Ascending aorta (tissue), 2 donors: ENCODE data around the gene C15orf39. TPM values are rescaled to one million over a fixed set of nuclear protein-coding genes. Genes with fewer than 3 reads are reported as not detected.
"Not testable (repeated sequence)": the region's sequence is repeated elsewhere in the genome, so short reads cannot be mapped to it uniquely, and the experiment has no call there.

Source experiments
- DNase-seq, 2 donors: peaks; one replicate each; pipeline ENCODE4 v3.0.0-alpha.2; 2019; ENCODE audit warnings: low spot score in 2 of 2
- H3K27ac ChIP-seq, 2 donors: fragments of 200-600 bp; sonication (generic); one replicate each; pipeline ENCODE4 v1.5.1; 2016 to 2017; ENCODE audit warnings: mild to moderate bottlenecking in 1 of 2
- H3K27me3 ChIP-seq: fragments of 200-600 bp; sonication (generic); one replicate; pipeline ENCODE4 v1.5.1; 2017
- H3K36me3 ChIP-seq, 2 donors: fragments of 200-600 bp; sonication (generic); one replicate each; pipeline ENCODE4 v1.5.1; 2016
- H3K4me1 ChIP-seq, 2 donors: fragments of 200-600 bp; sonication (generic); one replicate each; pipeline ENCODE4 v1.5.1; 2016 to 2017; ENCODE audit warnings: mild to moderate bottlenecking in 1 of 2
- H3K4me3 ChIP-seq, 2 donors: fragments of 200-600 bp; sonication (generic); one replicate each; pipeline ENCODE4 v1.5.1; 2016 to 2017; ENCODE audit warnings: mild to moderate bottlenecking in 1 of 2
- H3K9me3 ChIP-seq, 2 donors: fragments of 200-600 bp; sonication (generic); one replicate each; pipeline ENCODE4 v1.5.1; 2016
- intact Hi-C: fragments of 100-400 bp; cut with DNase I; formaldehyde crosslinking; loops from one replicate; pipeline ENCODE4 v1.15.1; 2023
- total RNA-seq: library from RNA; depleted of rRNA; stranded (reverse); fragments of >200 nt; gene quantifications from one replicate; pipeline ENCODE4 v1.1.0, GENCODE V29; 2016
- TF ChIP-seq, protein P1 (sequence below), 3 experiments: fragments of 200-600 bp in 2 of 3; fragments of 450-650 bp in 1 of 3; sonication (generic) in 2 of 3; IDR thresholded peaks; one replicate each; pipeline ENCODE4 v1.5.1; 2016 to 2019; ENCODE audit warnings: antibody characterized with exemption in 3 of 3, mild to moderate bottlenecking in 1 of 3, moderate library complexity in 1 of 3

Gene C15orf39
- total RNA-seq, 1 donor from 2014 or later = 30.8 TPM

DNA sequence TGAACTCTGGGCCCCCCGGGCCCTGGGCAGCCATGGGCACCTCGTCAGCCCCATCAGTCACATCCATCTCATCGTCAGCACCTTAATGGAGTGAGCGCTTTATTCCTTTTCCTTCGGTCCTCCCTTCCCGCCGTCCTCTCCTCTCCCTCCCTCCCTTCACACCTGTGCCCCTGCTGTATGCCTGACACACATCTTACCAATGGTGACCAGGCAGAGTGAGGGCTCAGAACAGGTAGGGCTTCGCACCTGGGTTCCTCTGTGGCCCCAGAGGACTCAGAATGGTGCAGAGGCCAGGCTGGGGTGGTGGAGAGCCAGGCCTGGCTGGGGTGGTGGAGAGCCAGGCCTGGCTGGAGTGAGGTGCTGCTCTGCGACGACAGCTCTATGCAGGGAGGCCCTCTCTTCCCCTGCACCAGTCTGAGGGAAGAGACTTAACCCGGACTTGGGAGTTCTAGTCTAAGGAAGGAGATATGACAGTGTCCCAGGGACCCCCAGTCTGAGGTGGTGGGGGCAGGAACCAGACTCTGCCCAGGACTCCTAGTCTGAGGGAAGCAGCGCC lies 11.6 kb downstream of the C15orf39 start:
- TF ChIP-seq, protein P1, sequence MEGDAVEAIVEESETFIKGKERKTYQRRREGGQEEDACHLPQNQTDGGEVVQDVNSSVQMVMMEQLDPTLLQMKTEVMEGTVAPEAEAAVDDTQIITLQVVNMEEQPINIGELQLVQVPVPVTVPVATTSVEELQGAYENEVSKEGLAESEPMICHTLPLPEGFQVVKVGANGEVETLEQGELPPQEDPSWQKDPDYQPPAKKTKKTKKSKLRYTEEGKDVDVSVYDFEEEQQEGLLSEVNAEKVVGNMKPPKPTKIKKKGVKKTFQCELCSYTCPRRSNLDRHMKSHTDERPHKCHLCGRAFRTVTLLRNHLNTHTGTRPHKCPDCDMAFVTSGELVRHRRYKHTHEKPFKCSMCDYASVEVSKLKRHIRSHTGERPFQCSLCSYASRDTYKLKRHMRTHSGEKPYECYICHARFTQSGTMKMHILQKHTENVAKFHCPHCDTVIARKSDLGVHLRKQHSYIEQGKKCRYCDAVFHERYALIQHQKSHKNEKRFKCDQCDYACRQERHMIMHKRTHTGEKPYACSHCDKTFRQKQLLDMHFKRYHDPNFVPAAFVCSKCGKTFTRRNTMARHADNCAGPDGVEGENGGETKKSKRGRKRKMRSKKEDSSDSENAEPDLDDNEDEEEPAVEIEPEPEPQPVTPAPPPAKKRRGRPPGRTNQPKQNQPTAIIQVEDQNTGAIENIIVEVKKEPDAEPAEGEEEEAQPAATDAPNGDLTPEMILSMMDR (IDR thresholded peaks at IDR 0.05) = no peak
- Histone ChIP-seq H3K9me3 (no peaks in the 10 kb centered on the region), H3K36me3 (peaks cover 52% of the 10 kb centered on the region in 2 donors), H3K4me3 (no peak overlapping the region), H3K4me1 (peaks cover 5 to 7% of the 10 kb centered on the region in 2 donors), H3K27me3 (no peaks in the 10 kb centered on the region), H3K27ac (no peak overlapping the region)
- no peak for DNase-seq
- intact Hi-C loops = no loop called here

DNA sequence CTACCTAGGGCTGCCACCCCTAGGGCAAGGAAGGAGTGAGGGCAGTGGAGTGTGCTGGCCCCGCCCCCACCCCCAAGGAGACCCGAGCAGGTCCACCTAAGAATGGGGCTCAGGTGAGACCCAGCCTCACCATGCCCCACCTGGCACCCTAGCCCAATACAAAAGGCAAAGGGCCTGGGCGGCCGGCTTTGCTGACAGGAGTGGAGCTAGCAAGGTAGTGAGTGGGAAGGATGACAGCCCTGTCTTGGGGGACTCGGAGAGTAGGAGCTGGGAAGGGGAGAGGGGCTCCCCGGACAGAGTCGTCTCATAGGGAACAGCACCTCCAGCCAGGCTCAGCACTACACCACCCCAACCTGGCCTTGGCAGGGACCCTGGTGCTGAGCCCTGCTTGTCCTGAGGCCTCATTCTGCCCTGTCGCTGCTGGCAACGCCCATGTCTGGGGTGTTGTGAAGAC lies 12.1 kb downstream of the C15orf39 start:
- DNase-seq = no peak
- Histone ChIP-seq H3K27me3 (no peaks in the 10 kb centered on the region), H3K4me1 (peaks cover 0 to 2% of the 10 kb centered on the region in 2 donors), H3K27ac (no peak overlapping the region), H3K36me3 (peaks cover 47% of the 10 kb centered on the region in 2 donors), H3K9me3 (no peaks in the 10 kb centered on the region), H3K4me3 (no peak overlapping the region)
- intact Hi-C loops = no loop called here
- TF ChIP-seq, protein P1 (IDR thresholded peaks at IDR 0.05) = no peak

DNA sequence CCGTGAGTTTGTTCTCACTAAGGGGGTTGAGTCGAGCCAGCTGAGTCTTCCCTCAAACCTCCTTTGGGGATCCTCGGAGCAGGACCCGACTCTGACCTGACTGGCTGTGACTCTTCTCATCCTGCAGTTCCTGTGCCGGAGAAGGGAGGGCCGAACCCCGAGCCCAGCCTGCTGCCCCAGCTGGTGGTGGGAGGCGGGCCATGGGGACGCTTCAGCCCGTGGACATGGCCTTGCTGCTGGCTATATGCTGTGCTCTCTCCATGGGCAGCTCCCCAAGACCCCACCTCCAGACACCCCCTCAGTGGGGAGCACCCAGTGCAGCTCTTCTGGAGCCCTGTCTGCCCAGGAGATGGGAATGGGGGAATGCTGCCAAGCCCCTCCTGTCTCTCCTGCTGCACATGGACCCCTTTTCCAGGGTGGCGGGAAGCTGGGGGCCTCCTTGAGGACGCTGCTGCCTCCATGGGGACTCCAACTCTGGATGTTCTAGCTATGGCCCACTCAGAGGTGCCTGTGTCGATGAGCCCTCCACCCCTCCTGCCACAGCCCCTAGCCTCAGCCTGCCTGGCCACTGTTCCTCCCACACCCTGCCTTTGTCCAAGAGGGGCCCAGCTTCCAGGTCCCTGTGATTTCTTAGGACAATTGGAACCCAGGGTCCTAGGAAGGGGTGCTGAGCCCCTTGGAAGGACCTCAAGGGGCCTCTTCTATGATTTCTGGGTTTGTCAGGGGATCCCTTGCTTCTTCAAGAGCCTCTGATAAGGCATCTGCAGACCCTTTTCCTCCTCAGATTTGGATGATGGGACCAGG lies 12.8 kb downstream of the C15orf39 start:
- no peak overlapping the region for H3K27ac ChIP-seq
- no peaks in the 10 kb centered on the region for H3K27me3 ChIP-seq
- TF ChIP-seq, protein P1 (IDR thresholded peaks at IDR 0.05) = no peak
- intact Hi-C loops = no loop called here
- no peak for DNase-seq
- H3K36me3 ChIP-seq = peaks cover 40% of the 10 kb centered on the region in 2 donors
- no peaks in the 10 kb centered on the region for H3K4me1 ChIP-seq
- H3K9me3 ChIP-seq = no peaks in the 10 kb centered on the region
- no peak overlapping the region for H3K4me3 ChIP-seq

DNA sequence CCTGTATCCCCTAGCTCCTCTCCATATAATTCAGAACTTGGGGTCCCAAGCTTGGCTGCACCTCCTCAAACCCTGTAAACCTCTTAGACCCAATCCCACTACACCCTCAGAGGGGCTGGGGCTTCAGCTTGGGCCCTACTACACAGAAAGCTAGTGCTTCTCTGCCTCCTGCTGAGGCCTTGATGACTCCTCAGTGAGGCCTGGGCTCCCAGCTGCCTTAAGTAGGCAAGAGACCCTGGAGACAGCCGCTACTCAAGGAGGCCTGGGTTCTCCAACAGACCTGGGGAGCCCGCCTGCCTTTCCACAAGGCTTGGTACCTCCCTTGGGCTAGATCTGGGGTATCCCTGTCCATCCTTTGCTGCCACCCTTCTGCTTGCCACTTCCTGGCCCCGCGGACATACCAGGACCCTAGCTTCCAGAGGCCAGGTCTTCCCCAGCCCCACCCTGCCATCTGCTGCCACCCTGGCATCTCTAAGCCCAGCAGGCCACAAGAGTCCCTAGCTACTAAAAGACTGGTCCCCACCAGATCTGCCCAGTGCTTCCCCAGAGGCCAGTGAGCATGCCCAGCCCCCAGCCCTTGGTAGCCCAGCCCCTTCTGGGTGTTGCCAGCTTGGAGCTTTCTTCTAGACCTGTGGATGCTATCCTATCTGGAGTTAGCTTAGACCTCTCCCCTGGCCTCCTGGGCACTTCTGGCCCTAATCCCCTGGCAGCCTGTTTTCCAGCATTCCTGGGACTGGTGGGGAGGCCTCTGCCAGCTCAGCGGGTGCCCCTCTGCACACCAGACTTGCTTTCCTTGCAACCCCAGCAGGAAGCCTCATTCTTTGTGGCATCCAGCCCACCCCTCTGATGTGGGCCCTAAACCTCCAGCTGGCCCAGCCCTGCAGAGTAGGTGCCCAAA lies 13.7 kb downstream of the C15orf39 start:
- H3K4me3 ChIP-seq = no peak overlapping the region
- no peaks in the 10 kb centered on the region for H3K27me3 ChIP-seq
- H3K9me3 ChIP-seq = no peaks in the 10 kb centered on the region
- DNase-seq = no peak
- TF ChIP-seq, protein P1 (IDR thresholded peaks at IDR 0.05) = no peak
- intact Hi-C loops = no loop called here
- no peak overlapping the region for H3K27ac ChIP-seq
- H3K4me1 ChIP-seq = no peaks in the 10 kb centered on the region
- peaks cover 33 to 36% of the 10 kb centered on the region in 2 donors for H3K36me3 ChIP-seq

DNA sequence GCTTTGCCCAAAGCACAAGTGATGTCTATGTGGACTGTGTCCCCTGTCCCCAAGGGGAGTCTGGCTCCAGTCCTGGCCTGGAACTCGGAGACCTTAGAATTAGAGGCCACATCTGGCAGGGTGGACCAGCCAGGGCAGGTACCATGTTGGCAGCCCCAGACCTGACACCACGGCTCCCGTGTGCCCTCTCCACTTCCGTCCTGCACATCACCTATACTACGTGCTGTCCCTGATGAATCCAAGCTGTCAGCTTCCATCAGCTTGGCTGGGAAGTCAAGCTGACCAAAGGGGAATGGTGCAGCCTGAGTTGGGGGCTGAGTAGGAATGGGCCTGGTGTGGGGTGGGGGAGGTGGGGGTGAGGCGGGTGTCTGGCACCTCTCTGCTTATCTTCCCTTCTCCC lies 15.3 kb downstream of the C15orf39 start:
- DNase-seq = no peak
- H3K27ac ChIP-seq = no peak overlapping the region
- no peaks in the 10 kb centered on the region for H3K27me3 ChIP-seq
- intact Hi-C loops = no loop called here
- H3K9me3 ChIP-seq = no peaks in the 10 kb centered on the region
- TF ChIP-seq, protein P1 (IDR thresholded peaks at IDR 0.05) = no peak
- peaks cover 17 to 19% of the 10 kb centered on the region in 2 donors for H3K36me3 ChIP-seq
- H3K4me3 ChIP-seq = no peak overlapping the region
- H3K4me1 ChIP-seq = no peaks in the 10 kb centered on the region

DNA sequence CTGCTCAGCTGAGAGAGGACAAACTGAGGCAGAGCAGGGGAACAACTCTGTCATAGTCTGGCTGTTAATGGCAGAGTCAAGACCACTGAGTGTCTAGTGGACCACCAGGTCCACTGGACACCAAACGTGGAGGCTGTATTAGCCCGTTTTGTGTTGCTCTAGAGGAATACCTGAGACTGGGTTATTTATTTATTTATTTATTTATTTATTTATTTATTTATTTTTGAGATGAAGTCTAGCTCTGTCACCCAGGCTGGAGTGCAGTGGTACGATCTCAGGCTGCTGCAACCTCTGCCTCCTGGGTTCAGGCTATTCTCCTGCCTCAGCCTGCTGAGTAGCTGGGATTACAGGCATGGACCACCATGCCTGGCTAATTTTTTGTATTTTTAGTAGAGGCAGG lies 15.9 kb downstream of the C15orf39 start:
- H3K4me1 ChIP-seq, H3K4me3 ChIP-seq, H3K9me3 ChIP-seq, H3K27me3 ChIP-seq, intact Hi-C loops, DNase-seq, H3K27ac ChIP-seq: not testable (repeated sequence)
- H3K36me3 ChIP-seq = peaks cover 13 to 14% of the 10 kb centered on the region in 2 donors

DNA sequence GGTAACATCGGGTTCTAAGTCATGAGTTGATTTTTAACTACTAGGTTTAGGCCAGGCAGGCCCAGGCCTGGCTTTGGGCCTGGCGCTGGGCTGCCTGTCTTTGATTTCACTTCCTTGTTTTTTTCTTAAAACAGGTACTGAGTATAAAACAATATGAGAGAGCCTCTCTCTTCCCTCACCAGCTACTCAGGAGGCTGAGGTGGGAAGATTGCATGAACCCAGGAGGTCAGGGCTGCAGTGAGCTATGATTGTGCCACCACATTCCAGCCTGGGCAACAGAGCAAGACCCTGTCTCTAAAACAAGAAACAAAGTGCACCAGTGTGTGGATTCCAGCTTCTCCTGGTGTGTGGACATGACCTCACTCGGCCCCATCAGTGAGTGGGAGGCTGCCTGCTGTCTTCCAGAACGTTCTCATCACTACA lies 17.8 kb downstream of the C15orf39 start:
- H3K36me3 ChIP-seq, intact Hi-C loops: not testable (repeated sequence)

More for the DNA sequence above, 17.8 kb downstream of the C15orf39 start:
- H3K27ac ChIP-seq, H3K4me1 ChIP-seq, H3K9me3 ChIP-seq, H3K27me3 ChIP-seq, DNase-seq, H3K4me3 ChIP-seq: not testable (repeated sequence)
